Measurements from ENCODE around the gene PTPRA.

GRCh38 chr20:3085571-3086072, 212.3 kb downstream of the PTPRA start:
- TF ChIP-seq CTCF (IDR thresholded peaks at IDR 0.05) (no peak), POLR2A (IDR thresholded peaks at IDR 0.05; ENCODE audit: low read depth) (no peak), POLR2AphosphoS5 (IDR thresholded peaks at IDR 0.05) (no peak)

All from esophagus muscularis mucosa (tissue), 3 donors.